ENCODE results near the gene GUCA2B.

GRCh38 chr1:42183210-42183956 lies 30.2 kb downstream of the GUCA2B start:
- TF ChIP-seq RFX5 (IDR thresholded peaks at IDR 0.05; ENCODE audit: low read depth, low read length) (no peak), POLR2A (IDR thresholded peaks at IDR 0.05; ENCODE audit: low read depth, low read length) (no peak), FOS (IDR thresholded peaks at IDR 0.05; ENCODE audit: low read depth, low read length) (no peak), MAZ (IDR thresholded peaks at IDR 0.05; ENCODE audit: borderline replicate concordance, low read depth, low read length) (no peak), CTCF (conservative IDR thresholded peaks at IDR 0.05; ENCODE audit: low read depth, low read length) (no peak), SMC3 (IDR thresholded peaks at IDR 0.05; ENCODE audit: low read depth, low read length) (no peak)

All from IMR-90 (cell line).